ENCODE data around the gene RPP25L.

RPP25L gene

DNA sequence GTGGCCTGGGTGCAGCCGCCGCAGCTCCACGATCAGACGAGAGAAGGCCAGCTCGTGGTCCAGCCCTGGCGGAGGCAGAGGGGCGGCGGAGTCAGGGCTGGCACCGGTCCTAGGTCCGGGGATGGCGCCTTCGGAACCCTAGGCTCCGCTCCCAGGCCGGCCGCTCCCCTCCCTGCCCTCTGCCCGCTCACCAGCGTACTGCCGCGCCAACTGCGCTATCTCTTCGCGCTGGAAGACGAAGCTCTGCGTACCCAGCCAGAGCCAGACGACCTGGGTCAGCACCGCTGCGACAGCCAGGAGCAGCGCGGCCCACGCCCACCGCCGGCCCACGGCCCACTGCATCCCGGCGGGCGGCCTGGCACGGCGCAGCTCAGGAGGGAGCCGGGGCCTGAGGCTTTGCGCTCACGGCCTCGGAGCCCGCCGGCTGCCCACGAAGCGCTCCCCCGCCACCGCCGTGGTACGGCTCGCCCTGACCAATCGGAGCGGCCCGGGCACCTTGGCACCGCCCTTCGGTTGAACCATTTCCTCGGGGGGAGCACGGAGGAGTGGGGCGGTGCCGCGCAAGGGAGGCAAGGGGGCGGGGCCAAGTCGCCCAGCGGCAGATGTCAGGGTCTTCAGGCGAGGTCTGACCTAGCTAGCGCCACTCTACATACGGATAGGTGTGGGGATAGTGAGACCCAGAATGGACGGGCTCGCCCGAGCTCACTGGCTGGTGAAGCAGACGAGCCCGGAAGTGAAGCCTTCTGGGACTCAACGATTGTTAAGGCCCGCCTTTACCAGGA is 25.6 kb upstream of the RPP25L start, which contains the start of gene SIGMAR1:
TSS of gene SIGMAR1 (minus strand) at position 432 of the 782 bp plus-strand sequence. CDS start at position 342, 90 bp downstream.
- TF ChIP-seq, protein P1, sequence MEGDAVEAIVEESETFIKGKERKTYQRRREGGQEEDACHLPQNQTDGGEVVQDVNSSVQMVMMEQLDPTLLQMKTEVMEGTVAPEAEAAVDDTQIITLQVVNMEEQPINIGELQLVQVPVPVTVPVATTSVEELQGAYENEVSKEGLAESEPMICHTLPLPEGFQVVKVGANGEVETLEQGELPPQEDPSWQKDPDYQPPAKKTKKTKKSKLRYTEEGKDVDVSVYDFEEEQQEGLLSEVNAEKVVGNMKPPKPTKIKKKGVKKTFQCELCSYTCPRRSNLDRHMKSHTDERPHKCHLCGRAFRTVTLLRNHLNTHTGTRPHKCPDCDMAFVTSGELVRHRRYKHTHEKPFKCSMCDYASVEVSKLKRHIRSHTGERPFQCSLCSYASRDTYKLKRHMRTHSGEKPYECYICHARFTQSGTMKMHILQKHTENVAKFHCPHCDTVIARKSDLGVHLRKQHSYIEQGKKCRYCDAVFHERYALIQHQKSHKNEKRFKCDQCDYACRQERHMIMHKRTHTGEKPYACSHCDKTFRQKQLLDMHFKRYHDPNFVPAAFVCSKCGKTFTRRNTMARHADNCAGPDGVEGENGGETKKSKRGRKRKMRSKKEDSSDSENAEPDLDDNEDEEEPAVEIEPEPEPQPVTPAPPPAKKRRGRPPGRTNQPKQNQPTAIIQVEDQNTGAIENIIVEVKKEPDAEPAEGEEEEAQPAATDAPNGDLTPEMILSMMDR (IDR thresholded peaks at IDR 0.05; ENCODE audit: low read length, missing control alignments), result no peak
- peak within 1 kb of the TSS; percentile 71 for H3K4me3 ChIP-seq (replicated peaks; ENCODE audit: low read depth, low read length)
- DNase-seq (ENCODE audit: low read depth), result peak; percentile 92

DNA sequence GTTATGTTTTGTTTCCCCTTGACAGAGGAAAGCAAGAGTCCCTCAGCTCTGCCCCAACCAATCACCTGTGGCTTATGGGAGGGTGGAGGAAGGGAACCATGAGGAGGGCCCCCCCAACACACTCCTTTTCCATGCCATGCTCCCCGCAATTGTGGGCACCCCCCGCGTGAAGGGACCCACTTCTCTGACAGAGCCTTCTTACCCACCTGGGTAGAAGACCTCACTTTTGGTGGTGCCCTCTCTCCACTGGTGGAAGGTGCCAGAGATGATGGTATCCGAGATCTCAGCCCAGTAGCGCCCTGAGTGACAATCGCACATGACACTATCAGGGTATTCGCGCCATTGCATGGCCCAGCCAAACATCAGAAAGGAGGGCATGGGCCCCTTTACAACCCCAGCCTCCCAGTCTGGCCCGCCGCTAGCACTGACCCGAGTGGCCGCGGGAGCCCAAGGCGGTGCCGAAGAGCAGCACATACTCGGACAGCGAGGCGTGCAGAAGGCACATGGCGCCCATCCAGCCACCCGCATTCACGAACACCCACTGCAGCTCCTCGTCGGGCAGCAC is 25.0 kb upstream of the RPP25L start:
- no peak for DNase-seq (ENCODE audit: low read depth)
- TF ChIP-seq, protein P1 (IDR thresholded peaks at IDR 0.05; ENCODE audit: low read length, missing control alignments), result no peak
- H3K4me3 ChIP-seq (replicated peaks; ENCODE audit: low read depth, low read length), result peak overlapping the region; percentile 71

- no peak overlapping the region for H3K4me3 ChIP-seq (replicated peaks; ENCODE audit: low read depth, low read length)
- DNase-seq (ENCODE audit: low read depth), result no peak
- TF ChIP-seq, protein P1 (IDR thresholded peaks at IDR 0.05; ENCODE audit: low read length, missing control alignments), result no peak
Measured at GRCh38 chr9:34635556-34635955, 23.7 kb upstream of the RPP25L start.

- H3K4me3 ChIP-seq (replicated peaks; ENCODE audit: low read depth, low read length), result no peak overlapping the region
- TF ChIP-seq, protein P1 (IDR thresholded peaks at IDR 0.05; ENCODE audit: low read length, missing control alignments), result no peak
- no peak for DNase-seq (ENCODE audit: low read depth)
Measured at GRCh38 chr9:34634551-34635248, 22.8 kb upstream of the RPP25L start.

- H3K4me3 ChIP-seq (replicated peaks; ENCODE audit: low read depth, low read length), result no peak overlapping the region
- TF ChIP-seq, protein P1 (IDR thresholded peaks at IDR 0.05; ENCODE audit: low read length, missing control alignments), result peak; percentile 89
- DNase-seq (ENCODE audit: low read depth), result peak; percentile 77
Measured at GRCh38 chr9:34633851-34634550, 22.1 kb upstream of the RPP25L start.

GRCh38 chr9:34633166-34633565 is 21.3 kb upstream of the RPP25L start:
- TF ChIP-seq, protein P1 (IDR thresholded peaks at IDR 0.05; ENCODE audit: low read length, missing control alignments), result no peak

More at GRCh38 chr9:34633166-34633565, 21.3 kb upstream of the RPP25L start:
- no peak overlapping the region for H3K4me3 ChIP-seq (replicated peaks; ENCODE audit: low read depth, low read length)
- no peak for DNase-seq (ENCODE audit: low read depth)
